ENCODE measurements around the gene COPA. TPM values are rescaled to one million over a fixed set of nuclear protein-coding genes. Genes with fewer than 3 reads are reported as not detected.
"Not testable (repeated sequence)": the region's sequence is repeated elsewhere in the genome, so short reads cannot be mapped to it uniquely, and the experiment has no call there.

The COPA gene
- total and polyA plus RNA-seq, 2 experiments from 2014 or later = 141 to 151 TPM

GRCh38 chr1:160296036-160296435 lies 47.0 kb downstream of the COPA start:
- Histone ChIP-seq H3K4me1 (ENCODE audit: insufficient read depth) (no peaks in the 10 kb centered on the region), H3K79me2 (no peaks in the 10 kb centered on the region), H3K9me2 (replicated peaks; ENCODE audit: insufficient read depth) (no peaks in the 10 kb centered on the region), H3K36me3 (replicated peaks; ENCODE audit: insufficient read depth, low read depth) (peaks cover 11% of the 10 kb centered on the region), H2AFZ (no peak overlapping the region), H3K4me3 (no peak overlapping the region), H3K9me3 (ENCODE audit: low read depth) (no peaks in the 10 kb centered on the region), H3K27ac (no peak overlapping the region), H3K4me2 (no peak overlapping the region), H3K27me3 (no peaks in the 10 kb centered on the region), H4K20me1 (ENCODE audit: insufficient read depth, poor library complexity, severe bottlenecking) (no peaks in the 10 kb centered on the region)
- DNase-seq (ENCODE audit: low spot score) = no peak
- 96% methylated on average over 1 of the region's 1 CpG for WGBS (ENCODE audit: low lambda C conversion rate, missing lambda C conversion rate)
- TF ChIP-seq, protein P1, sequence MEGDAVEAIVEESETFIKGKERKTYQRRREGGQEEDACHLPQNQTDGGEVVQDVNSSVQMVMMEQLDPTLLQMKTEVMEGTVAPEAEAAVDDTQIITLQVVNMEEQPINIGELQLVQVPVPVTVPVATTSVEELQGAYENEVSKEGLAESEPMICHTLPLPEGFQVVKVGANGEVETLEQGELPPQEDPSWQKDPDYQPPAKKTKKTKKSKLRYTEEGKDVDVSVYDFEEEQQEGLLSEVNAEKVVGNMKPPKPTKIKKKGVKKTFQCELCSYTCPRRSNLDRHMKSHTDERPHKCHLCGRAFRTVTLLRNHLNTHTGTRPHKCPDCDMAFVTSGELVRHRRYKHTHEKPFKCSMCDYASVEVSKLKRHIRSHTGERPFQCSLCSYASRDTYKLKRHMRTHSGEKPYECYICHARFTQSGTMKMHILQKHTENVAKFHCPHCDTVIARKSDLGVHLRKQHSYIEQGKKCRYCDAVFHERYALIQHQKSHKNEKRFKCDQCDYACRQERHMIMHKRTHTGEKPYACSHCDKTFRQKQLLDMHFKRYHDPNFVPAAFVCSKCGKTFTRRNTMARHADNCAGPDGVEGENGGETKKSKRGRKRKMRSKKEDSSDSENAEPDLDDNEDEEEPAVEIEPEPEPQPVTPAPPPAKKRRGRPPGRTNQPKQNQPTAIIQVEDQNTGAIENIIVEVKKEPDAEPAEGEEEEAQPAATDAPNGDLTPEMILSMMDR (IDR thresholded peaks at IDR 0.05; ENCODE audit: poor library complexity) = no peak
- TF ChIP-seq EZH2 (IDR thresholded peaks at IDR 0.05; ENCODE audit: borderline replicate concordance) (no peak), EZH2phosphoT487 (IDR thresholded peaks at IDR 0.05; ENCODE audit: low read depth, severe bottlenecking, unreplicated experiment) (no peak)

DNA sequence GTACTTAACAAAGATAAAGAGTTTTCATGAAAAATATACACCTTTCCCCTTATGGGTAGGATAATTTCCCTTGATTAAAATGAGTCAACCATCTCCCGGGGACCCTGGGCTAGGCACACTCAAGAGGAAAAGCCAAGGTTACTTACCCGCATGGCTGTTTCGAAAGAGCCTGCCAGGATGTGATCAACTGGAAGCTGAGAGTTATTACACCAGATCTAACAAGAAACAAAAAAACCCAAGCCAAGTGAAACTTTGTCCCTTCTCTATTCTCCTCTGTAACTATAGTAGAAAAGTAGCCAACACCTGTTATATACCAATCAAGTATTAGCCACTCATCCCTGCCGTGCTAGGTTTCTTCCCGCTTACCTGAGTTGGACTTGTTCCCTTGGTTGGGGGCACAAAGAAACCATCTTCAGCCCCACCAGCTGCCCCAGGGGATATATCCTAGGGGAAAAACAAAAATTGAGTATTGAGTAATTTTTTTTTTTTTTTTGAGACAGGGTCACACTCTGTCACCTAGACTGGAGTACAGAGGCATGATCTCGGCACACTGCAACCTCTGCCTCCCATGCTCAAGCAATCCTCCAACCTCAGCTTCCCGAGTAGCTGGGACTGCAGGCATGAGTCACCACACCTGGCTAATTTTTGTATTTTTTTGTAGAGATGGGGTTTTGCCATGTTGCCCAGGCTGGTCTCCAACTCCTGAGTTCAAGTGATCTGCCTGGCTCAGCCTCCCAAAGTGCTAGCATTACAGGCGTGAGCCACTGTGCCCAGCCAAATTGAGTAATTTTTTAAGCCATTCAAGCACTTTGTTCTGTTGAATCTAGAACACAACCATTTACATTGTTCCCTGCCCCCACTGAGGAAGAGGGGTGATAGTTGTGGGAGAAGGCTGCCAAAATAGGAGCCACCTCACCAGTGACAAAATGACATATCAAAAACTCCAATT lies 49.8 kb downstream of the COPA start:
- Histone ChIP-seq H3K4me3 (no peak overlapping the region), H3K4me2 (no peak overlapping the region), H3K36me3 (replicated peaks; ENCODE audit: insufficient read depth, low read depth) (peaks cover 18% of the 10 kb centered on the region), H3K4me1 (ENCODE audit: insufficient read depth) (no peaks in the 10 kb centered on the region), H3K27ac (peak overlapping the region; percentile 43), H4K20me1 (ENCODE audit: insufficient read depth, poor library complexity, severe bottlenecking) (no peaks in the 10 kb centered on the region), H3K9me3 (ENCODE audit: low read depth) (no peaks in the 10 kb centered on the region), H3K9me2 (replicated peaks; ENCODE audit: insufficient read depth) (no peaks in the 10 kb centered on the region), H2AFZ (no peak overlapping the region), H3K27me3 (no peaks in the 10 kb centered on the region), H3K79me2 (no peaks in the 10 kb centered on the region)
- TF ChIP-seq, protein P1 (IDR thresholded peaks at IDR 0.05; ENCODE audit: poor library complexity) = no peak
- TF ChIP-seq EZH2 (IDR thresholded peaks at IDR 0.05; ENCODE audit: borderline replicate concordance) = no peak
- TF ChIP-seq EZH2phosphoT487 (IDR thresholded peaks at IDR 0.05; ENCODE audit: low read depth, severe bottlenecking, unreplicated experiment) = no peak
- no peak for DNase-seq (ENCODE audit: low spot score)
- WGBS (ENCODE audit: low lambda C conversion rate, missing lambda C conversion rate) = 85% methylated on average over 8 of the region's 8 CpGs

DNA sequence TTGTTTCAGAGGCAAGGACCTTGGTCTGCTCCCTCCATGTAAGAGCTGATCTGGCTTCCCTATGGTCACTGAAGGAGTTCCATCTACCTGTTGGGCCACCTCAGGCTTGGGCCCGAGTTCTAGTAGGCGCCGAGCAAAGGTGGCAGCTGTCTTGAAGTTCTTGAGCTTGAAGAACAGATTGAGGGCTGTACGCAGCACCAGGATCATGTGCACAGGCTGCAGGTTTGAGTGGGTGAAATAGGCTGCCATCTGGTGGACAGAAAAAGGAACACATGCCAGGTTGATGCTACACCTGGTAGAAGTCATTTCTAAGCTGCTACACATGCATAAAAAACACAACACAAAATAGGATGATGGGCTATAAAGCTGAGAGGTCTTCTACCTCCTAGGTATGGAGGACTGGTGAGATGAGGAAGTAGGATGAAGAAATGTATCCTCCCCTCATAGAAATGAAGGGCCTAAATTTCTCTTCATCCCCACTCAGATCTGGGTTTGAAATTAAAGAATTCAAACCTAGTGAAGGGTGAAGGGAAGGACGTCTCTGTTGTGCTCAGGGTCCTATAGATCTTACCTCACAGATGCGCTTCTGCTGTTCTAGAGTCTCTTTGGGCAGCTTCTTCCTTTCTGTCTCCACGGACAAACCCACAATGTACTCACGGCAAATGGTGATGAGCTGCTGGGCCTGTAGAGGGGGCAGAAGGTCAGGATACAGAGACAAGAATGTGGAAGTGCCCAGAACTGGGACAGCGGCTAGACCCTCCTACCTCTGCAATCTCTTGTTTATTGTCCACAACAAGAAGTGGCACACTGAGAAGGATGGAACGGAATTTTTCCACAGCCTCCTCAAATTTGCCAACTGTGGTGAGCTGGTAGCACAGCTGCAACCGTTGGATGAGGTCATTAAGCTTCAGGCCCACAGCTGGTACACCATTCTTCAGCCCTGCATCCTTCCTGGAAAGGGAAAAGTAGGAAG lies 51.5 kb downstream of the COPA start:
- Histone ChIP-seq H4K20me1 (ENCODE audit: insufficient read depth, poor library complexity, severe bottlenecking) (no peaks in the 10 kb centered on the region), H3K27ac (no peak overlapping the region), H2AFZ (no peak overlapping the region), H3K27me3 (no peaks in the 10 kb centered on the region), H3K4me2 (no peak overlapping the region), H3K9me2 (replicated peaks; ENCODE audit: insufficient read depth) (no peaks in the 10 kb centered on the region), H3K79me2 (no peaks in the 10 kb centered on the region), H3K4me3 (no peak overlapping the region), H3K4me1 (ENCODE audit: insufficient read depth) (no peaks in the 10 kb centered on the region), H3K9me3 (ENCODE audit: low read depth) (no peaks in the 10 kb centered on the region), H3K36me3 (replicated peaks; ENCODE audit: insufficient read depth, low read depth) (peaks cover 18% of the 10 kb centered on the region)
- 69% methylated on average over 11 of the region's 11 CpGs for WGBS (ENCODE audit: low lambda C conversion rate, missing lambda C conversion rate)
- peak; percentile 80 for DNase-seq (ENCODE audit: low spot score)
- TF ChIP-seq EZH2phosphoT487 (IDR thresholded peaks at IDR 0.05; ENCODE audit: low read depth, severe bottlenecking, unreplicated experiment) = no peak
- TF ChIP-seq, protein P1 (IDR thresholded peaks at IDR 0.05; ENCODE audit: poor library complexity) = peak; percentile 84

GRCh38 chr1:160287769-160288168 lies 55.3 kb downstream of the COPA start:
- H3K79me2 ChIP-seq = peaks cover 13% of the 10 kb centered on the region
- WGBS (ENCODE audit: low lambda C conversion rate, missing lambda C conversion rate) = 95% methylated on average over 12 of the region's 12 CpGs
- H3K27me3 ChIP-seq; DNase-seq (ENCODE audit: low spot score); H3K9me3 ChIP-seq (ENCODE audit: low read depth); H3K9me2 ChIP-seq (replicated peaks; ENCODE audit: insufficient read depth); H3K4me2 ChIP-seq; H2AFZ ChIP-seq; H4K20me1 ChIP-seq (ENCODE audit: insufficient read depth, poor library complexity, severe bottlenecking); H3K36me3 ChIP-seq (replicated peaks; ENCODE audit: insufficient read depth, low read depth); H3K4me3 ChIP-seq; H3K27ac ChIP-seq: not testable (repeated sequence)
- peaks cover 11% of the 10 kb centered on the region for H3K4me1 ChIP-seq (ENCODE audit: insufficient read depth)

Measured in hepatocyte (in vitro differentiated cells).